Right renal cortex interstitium (tissue), 3 donors: ENCODE measurements around the gene MICALL2. TPM values are rescaled to one million over a fixed set of nuclear protein-coding genes. Genes with fewer than 3 reads are reported as not detected.
"Not testable (repeated sequence)": the region's sequence is repeated elsewhere in the genome, so short reads cannot be mapped to it uniquely, and the experiment has no call there.

Experiments
- DNase-seq, 3 donors: peaks; one replicate each; pipeline ENCODE4 v3.0.0-alpha.2; 2013; ENCODE audit warnings: low read depth in 3 of 3, low spot score in 2 of 3
- polyA plus RNA-seq, 3 donors: library from polyadenylated mRNA; unstranded; fragments of 120-200 nt; gene quantifications; one replicate each; pipeline ENCODE4 v1.2.1, GENCODE V29; 2013; ENCODE audit not compliant: insufficient read length in 3 of 3

Gene MICALL2
- polyA plus RNA-seq, 3 donors = 5.4 to 6.6 (median 5.8) TPM

- no peak for DNase-seq
Observed at GRCh38 chr7:1450431-1450830, 8.8 kb downstream of the MICALL2 start.

DNA sequence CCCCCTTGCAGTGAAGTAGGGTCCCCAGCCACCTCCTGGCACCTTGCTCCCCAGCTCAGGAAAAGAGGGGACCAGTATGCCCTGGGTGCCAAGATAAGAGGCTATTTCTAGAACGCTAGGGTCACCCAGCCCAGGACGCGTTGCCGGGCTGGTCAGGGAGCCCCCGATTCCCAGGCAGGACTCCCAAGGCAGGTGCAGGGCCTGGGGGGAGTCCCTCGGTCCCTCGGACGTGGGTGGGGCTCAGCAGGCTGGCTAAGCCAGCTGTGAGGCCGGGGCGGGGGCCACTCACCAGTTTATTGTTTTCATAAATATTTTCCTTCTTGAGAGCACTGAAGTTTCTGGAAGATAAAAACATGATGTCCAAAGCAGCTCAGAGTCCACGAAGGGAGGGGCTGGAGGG is 9.3 kb downstream of the MICALL2 start:
- no peak for DNase-seq

GRCh38 chr7:1449501-1449900 is 9.8 kb downstream of the MICALL2 start:
- no peak for DNase-seq

GRCh38 chr7:1448958-1449357 is 10.3 kb downstream of the MICALL2 start:
- no peak for DNase-seq

DNA sequence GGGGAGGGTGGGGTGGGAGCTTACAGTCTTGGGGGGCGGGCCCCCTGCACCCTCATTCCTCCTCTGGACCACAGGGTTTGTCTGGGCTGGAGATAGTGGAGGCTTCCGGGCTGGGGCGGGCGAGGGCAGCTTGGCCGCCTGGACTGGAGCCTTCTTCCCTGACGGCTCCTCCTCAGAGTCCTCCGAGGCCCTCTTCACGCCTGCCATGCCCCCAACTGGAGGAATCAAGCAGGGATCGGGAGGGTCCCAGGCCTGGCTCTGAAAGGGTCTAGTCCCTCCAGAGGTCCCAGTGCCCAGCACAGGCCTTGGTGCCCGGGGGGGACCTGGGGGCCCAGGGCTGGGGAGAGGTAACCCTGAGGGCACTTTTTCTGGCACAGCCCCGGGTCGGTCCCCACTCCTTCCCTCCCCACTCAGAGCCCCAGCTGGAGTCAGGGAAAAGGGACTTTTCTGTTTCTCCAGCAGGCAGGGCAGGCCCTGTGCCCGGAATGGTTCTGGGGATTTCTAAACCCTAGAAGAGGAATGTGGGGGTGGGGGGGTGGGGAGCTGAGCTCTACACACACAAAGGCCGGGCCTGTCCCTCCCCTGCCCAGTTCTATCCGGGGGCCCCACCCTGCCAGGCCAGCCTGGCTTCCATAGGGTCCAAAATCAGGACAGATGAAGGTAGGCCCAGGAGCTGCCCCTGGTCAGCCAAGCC is 11.6 kb downstream of the MICALL2 start:
- DNase-seq = no peak

DNA sequence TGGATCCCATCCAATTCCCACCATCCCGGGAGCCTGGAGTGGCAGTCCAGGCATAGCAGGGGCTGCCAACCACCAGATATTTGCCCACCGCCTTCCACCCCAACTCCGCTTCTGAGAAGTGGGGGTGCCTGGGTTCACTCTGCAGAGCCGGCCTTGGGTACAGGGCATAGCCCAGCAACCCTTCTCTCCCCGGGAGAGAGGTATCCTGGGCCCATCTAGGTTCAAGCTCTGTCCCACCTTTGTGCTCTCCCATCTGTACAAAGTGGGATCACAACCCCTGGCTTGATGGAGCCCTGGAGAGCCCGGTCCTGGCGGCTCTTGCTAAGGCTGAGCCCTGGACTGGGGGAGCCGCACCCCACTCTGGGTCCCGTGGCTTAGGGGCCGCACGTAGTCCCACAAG is 12.2 kb downstream of the MICALL2 start:
- no peak for DNase-seq

DNA sequence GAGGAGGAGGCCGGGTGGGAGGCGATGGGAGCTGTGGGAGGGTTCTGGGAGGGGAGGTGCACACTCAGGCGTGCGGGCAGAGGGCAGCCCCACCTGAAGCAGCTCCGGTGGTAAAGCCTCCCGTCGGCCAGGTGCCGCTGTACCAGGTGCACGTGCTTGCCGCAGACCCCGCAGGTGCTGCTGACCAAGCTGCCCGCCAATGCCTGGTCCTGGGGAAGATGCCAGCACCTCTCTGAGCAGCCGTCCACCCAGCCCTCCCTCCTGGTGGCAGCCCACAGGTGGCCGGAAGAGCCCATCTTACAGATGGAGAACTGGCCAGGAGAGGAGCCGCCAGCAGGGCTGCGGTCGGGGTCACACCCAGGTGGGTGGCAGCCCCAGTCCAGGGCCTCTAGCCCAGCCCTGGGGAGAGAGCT is 12.6 kb downstream of the MICALL2 start:
- no peak for DNase-seq

DNA sequence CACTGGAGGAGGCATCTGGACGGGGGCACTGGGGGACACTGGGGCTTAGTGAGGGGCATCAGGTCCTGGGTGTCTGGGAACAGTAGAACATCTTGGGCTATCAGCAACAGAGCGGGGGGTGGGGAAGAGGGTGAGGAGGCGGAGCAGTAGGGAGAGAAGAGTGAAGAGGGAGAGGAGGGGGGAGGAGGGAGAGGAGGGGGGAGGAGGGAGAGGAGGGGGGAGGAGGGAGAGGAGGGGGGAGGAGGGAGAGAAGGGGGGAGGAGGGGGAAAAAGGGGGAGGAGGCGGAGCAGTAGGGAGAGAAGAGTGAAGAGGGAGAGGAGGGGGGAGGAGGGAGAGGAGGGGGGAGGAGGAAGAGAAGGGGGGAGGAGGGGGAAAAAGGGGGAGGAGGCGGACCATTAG is 13.2 kb downstream of the MICALL2 start:
- DNase-seq = not testable (repeated sequence)

DNA sequence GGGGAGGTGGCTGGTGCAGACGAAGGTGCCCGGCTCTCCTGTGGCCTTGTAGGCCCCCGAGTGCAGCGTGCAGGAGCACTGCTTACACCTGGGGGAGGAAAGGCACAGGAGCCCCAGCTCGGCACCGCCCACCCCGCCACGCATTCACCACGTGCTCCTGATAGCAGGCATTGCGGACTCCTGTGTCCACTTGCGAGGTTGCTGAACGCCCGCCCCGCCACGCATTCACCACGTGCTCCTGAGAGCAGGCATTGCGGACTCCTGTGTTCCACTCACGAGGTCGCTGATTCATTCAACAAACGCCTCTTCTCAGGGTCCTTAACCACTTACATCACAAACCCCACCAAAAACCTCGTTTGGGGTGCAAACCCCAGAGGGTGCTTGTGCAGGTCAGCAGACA is 13.9 kb downstream of the MICALL2 start:
- DNase-seq = no peak

DNA sequence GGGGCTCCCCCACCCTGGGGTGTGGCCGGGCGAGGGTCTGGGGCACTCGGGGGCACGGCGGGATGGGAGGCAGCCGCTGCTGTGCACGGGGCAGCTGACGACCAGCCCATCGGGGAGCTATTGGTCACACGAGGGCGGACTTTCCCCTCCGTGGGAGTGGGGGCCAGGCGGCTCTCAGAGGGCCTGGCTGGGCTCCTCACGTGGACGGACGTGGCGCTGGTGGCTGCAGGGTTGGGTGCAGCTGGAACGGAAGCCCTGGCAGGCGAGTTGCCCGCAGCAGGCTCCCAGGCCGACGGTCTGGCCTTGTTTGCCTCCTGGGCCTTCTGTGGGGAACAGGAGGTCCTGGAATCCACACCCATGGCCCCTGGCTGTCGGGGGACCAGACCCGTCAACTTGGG is 14.3 kb downstream of the MICALL2 start:
- DNase-seq = no peak

- DNase-seq = no peak
Observed at GRCh38 chr7:1444214-1444924, 14.9 kb downstream of the MICALL2 start.

- not testable (repeated sequence) for DNase-seq
Observed at GRCh38 chr7:1443587-1444200, 15.6 kb downstream of the MICALL2 start.

DNA sequence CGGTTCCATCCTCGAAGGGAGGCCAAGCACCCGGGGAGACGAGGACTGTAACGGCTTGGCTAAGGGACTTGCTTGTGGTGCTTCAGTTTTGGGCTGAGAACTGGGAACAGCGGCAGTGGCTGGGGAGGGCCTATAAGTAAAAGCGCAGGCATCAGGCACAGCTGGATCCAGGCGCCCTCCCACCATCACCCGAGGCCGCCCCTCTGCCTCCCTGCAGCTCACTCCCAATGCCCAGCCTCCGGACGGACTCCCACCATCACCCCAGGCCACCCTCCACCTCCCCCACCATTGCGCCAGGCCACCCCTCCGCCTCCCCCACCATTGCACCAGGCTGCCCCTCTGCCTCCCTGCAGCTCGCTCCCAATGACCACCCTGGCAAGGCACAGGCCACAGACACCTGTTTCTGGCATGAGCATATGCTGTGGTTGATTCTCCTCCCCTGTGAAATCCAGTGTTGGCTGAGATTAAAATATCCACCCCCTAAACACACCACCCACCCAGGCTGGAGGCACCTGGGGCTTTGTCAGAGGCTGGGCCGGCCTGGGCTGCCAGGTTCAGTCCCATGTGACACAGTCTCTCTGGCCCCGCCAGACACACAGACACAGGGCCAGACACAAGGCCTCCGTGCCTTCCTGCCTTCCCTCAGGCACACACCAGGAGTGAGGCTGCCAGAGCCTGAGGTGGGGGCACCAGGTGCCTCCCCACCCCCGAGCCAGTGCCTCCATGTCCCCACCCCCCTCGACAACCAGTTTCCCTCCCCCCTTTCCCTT is 16.7 kb downstream of the MICALL2 start:
- no peak for DNase-seq

- no peak for DNase-seq
Observed at GRCh38 chr7:1441615-1442354, 17.5 kb downstream of the MICALL2 start.

DNA sequence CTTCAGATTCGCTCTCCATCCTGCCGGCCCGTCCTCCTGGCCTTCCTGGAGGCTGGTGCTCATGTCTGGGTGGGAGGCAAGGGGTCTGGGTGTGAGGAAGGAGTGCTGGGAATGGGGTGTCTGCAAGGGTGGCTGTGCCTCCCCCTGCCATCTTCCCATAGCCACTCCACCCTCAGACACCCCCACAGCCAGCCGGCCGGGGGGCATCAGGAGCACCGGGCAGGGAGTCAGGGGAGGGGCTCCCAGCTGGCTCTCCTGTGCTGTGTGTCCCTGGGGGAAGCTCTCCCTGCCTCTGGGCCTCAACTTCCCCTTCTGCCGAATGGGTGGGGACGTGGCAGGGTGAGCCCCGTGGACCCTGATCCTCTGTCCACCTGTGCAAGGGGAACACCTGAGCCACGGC is 18.6 kb downstream of the MICALL2 start:
- no peak for DNase-seq

DNA sequence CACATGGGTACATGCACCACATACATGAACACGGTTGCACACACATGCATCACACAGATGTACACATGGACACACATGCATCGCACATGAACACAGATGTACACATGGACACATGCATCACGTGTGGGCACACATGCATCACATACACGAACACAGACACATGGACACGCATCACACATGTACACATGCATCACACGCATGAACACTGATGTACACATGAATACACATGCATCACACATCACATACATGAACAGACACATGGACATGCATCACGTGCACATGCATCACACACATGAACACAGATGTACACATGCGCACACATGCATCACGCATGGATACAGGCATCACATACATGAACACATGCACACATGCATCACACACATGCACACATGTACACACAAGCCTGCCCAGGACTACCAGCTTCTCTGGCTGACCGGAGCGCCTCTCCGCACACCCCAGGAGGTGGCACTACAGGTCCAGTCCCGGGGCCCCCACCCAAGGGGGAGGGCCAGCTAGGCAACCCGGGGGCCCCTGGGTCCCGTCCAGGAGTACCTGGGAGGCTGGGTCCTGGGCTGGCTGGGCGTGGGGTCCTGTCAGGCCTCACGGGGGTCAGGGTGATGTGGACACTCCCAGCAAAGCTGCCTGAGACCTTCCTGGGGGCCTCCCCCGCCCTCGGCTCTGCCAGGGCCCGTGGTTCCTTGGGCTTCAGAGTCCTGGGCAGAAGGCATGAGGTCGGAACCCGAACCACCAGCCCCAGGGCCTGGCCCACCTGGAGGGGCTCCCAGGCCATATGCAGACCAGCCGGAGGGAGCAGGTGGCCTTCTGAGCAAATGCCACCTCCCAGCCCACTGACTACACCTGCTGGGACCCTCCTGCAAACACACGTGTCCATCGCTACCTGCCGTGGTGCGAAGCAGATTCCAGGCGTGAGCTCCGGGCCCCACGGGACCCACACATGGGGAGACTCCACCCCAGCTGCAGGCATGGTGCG is 19.6 kb downstream of the MICALL2 start:
- DNase-seq = no peak

DNA sequence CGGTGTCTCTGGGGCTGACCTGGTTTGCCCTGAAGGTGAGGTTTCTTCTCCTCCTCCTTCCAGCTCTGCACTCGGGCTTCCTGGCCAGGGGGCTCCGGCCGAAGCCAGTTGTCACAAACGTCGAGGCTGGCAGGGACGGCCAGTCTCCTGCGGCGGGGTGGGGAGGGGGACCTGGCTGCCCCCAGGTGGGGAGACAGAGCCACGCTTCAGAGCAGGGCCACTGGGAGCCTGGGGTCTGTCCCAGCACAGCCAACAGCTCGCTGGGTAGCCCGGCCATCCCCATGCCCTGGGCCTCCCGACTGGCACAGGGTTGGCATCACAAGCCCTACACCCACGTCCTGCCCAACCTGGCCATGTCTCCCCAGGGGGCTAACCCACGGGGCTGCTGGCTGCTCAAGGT is 20.4 kb downstream of the MICALL2 start:
- DNase-seq = no peak

GRCh38 chr7:1438208-1438607 is 21.1 kb downstream of the MICALL2 start:
- no peak for DNase-seq

DNA sequence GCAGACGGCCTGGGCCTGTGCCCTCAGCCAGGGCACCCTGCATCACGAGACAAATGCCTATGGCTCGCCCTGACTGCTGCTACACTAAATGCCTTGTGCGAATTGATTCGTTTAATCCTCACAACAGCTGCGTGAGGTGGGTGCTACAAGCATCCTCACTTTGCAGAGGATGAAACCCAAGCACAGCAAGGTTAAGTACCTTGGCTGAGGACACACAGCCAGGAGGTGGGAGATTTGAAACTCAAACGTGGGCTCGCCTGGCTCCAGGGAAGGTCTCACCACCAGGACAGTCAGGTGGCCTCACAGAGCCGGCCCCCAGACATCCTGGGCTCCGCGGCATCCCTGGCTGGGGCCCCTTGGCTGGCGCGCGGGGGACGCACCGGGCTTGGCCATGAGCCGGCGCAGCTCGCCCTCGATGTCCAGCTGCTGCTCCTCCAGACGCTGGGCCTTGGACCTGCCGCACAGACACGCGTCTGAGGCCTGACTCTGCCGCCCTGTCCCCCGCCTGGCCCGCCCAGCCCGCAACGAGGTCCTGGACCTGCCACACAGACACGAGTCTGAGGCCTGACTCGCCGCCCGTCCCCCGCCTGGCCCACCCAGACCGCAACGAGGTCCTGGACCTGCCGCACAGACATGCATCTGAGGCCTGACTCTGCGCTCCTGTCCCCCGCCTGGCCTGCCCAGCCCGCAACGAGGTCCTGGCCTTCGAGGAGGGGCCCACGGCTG is 22.0 kb downstream of the MICALL2 start:
- DNase-seq = no peak
